Activated CD4-positive, alpha-beta memory T cell treated with anti-CD3 and anti-CD28 coated beads, Interleukin-2, amount 10 ng/mL, durations not matched to agents 7 days and 5 days (primary cell): ENCODE data around the gene MCC. TPM values are rescaled to one million over a fixed set of nuclear protein-coding genes. Genes with fewer than 3 reads are reported as not detected.

Source experiments
- CTCF ChIA-PET: fragments of 350-600 bp; sonication (Branson Sonifier 250); formaldehyde crosslinking; loops from one replicate; lab custom pipeline; 2021; ENCODE audit warnings: antibody characterized with exemption, inconsistent platforms; lab: Charles Lee
- POLR2A ChIA-PET: fragments of 350-600 bp; sonication (Branson Sonifier 250); formaldehyde crosslinking; loops from one replicate; lab custom pipeline; 2021; ENCODE audit warnings: antibody characterized with exemption; lab: Charles Lee
- DNase-seq: peaks from one replicate; pipeline ENCODE4 v3.0.0-alpha.2; 2020
- H3K27ac Mint-ChIP-seq: one replicate; pipeline ENCODE4 v1.8.0; 2021; ENCODE audit warnings: mild to moderate bottlenecking, mixed read lengths
- H3K27me3 Mint-ChIP-seq: one replicate; pipeline ENCODE4 v1.8.0; 2021; ENCODE audit warnings: mixed read lengths
- H3K36me3 Mint-ChIP-seq: one replicate; pipeline ENCODE4 v1.8.0; 2021; ENCODE audit warnings: low read depth, mixed read lengths
- H3K4me1 Mint-ChIP-seq: one replicate; pipeline ENCODE4 v1.8.0; 2021; ENCODE audit warnings: mixed read lengths
- H3K4me3 Mint-ChIP-seq: one replicate; pipeline ENCODE4 v1.8.0; 2021; ENCODE audit warnings: mild to moderate bottlenecking, mixed read lengths
- H3K9me3 Mint-ChIP-seq: one replicate; pipeline ENCODE4 v1.8.0; 2021; ENCODE audit warnings: mixed read lengths
- total RNA-seq, 2 experiments: library from RNA; stranded (reverse); gene quantifications; one replicate each; pipeline ENCODE4 v1.2.3, GENCODE V29; 2021

The MCC gene
- 10 to 100 TPM in 1 of 2 experiments, 1 to 10 TPM in 1; 8.6 to 10.4 TPM for total RNA-seq

GRCh38 chr5:113487781-113488644, at the start of gene MCC:
TSS of gene MCC (minus strand) at chr5:113488453.
- POLR2A ChIA-PET: interaction anchor here (1.3 to 1.7 kb wide), 2 partner anchors 7 to 25 kb away, joined by 3 to 6 read pairs; partner anchors contain the start of gene YTHDC2
- H3K27ac Mint-ChIP-seq: no peak within 1 kb of the TSS
- peaks cover 14% of the 10 kb centered on the region for H3K36me3 Mint-ChIP-seq
- peaks cover 73% of the 10 kb centered on the region for H3K27me3 Mint-ChIP-seq
- peaks cover 18% of the 10 kb centered on the region for H3K9me3 Mint-ChIP-seq
- H3K4me3 Mint-ChIP-seq: peak within 1 kb of the TSS; percentile 64
- peak; percentile 40 for DNase-seq
- peaks cover 26% of the 10 kb centered on the region for H3K4me1 Mint-ChIP-seq
- CTCF ChIA-PET: interaction anchor here (0.7 to 3.1 kb wide), 5 partner anchors 23 to 151 kb away, joined by 3 to 8 read pairs (median 5); no protein-coding TSS in a partner anchor

DNA sequence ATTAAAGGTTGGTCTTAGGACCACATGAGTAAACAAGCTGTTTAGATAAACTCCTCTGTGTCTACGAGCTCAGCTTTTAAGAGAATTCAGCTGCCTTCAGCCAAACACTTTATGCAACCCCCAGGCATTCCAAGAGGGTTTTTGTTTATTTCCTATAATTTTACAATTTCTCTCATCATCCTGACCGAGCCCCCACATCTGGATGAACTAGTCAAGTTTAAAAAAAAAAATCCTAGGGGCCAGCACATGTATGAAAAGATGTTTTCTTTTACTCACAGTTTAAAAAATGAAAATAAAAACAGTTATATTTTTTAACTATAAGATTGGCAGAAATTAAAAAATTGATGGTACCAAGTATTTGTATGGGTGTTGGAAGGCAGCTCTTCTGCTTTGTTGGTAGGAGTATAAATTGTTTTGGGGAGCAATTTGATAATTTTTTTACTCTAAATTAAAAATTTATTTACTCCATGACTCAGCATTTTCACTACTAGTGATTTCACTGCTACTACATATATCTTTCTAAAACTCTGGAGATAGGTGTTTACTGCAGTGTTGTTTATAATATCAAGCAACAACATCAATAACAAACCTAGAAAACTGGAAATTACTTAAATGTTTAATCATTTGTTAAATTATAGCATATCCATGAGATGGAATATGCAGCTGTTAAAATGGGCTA, 43.4 kb upstream of the MCC start:
- no peak overlapping the region for H3K4me3 Mint-ChIP-seq
- no peaks in the 10 kb centered on the region for H3K4me1 Mint-ChIP-seq
- DNase-seq: no peak
- H3K9me3 Mint-ChIP-seq: peaks cover 6% of the 10 kb centered on the region
- peaks cover 49% of the 10 kb centered on the region for H3K36me3 Mint-ChIP-seq
- CTCF ChIA-PET: interaction anchor here (1.2 kb wide), 1 partner anchor 44 kb away, joined by 3 read pairs; the partner anchor contains the start of gene MCC
- no peak overlapping the region for H3K27ac Mint-ChIP-seq
- POLR2A ChIA-PET: no interaction called here
- H3K27me3 Mint-ChIP-seq: no peaks in the 10 kb centered on the region

DNA sequence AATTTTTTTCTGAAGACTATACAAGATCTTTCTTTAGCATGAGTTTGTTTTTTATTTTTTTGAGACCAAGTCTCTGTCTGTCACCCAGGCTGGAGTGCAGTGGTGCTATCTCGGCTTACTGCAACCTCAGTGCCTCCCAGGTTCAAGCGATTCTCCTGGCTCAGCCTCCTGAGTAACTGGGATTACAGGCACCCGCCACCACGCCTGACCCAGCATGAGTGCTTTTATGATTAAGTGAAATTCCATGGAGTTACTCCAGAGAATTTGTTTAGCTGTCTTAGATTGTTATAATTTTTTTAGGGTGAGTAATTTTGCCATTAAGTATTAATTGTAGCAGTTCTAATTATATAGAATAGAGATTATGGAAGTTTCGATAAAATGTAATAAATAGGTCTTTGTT, 39.5 kb upstream of the MCC start:
- POLR2A ChIA-PET: no interaction called here
- no peak for DNase-seq
- Mint-ChIP-seq H3K36me3 (peaks cover 36% of the 10 kb centered on the region), H3K27me3 (no peaks in the 10 kb centered on the region), H3K4me3 (no peak overlapping the region), H3K27ac (no peak overlapping the region), H3K9me3 (peaks cover 6% of the 10 kb centered on the region), H3K4me1 (peaks cover 18% of the 10 kb centered on the region)
- CTCF ChIA-PET: no interaction called here

DNA sequence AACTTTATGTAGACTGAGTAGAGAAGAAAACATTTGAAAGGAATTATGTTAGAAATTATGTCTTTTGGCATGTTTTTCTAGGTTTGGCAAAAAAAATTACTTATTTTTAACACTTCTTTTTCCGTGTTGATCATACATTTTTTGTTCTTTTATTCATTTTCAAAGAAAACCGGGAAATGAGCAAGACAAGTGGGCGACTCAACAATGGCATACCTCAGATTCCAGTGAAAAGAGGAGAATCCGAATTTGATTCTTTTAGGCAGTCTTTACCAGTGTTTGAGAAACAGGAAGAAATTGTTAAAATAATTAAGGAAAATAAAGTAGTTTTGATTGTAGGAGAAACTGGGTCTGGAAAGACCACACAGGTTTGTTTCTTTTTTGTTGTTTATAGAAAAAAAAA, 38.2 kb upstream of the MCC start:
- Mint-ChIP-seq H3K4me1 (peaks cover 19% of the 10 kb centered on the region), H3K4me3 (no peak overlapping the region), H3K9me3 (peaks cover 6% of the 10 kb centered on the region), H3K27ac (no peak overlapping the region), H3K27me3 (no peaks in the 10 kb centered on the region), H3K36me3 (peaks cover 36% of the 10 kb centered on the region)
- no peak for DNase-seq
- CTCF ChIA-PET: interaction anchor here (1.4 kb wide), 1 partner anchor 13 kb away, joined by 6 read pairs; the partner anchor contains the start of gene YTHDC2
- POLR2A ChIA-PET: interaction anchor here (1.5 kb wide), 1 partner anchor 13 kb away, joined by 12 read pairs; the partner anchor contains the start of gene YTHDC2

GRCh38 chr5:113524927-113525326, 36.7 kb upstream of the MCC start:
- Mint-ChIP-seq H3K27ac (peak overlapping the region; percentile 64), H3K27me3 (no peaks in the 10 kb centered on the region), H3K4me1 (peaks cover 31% of the 10 kb centered on the region), H3K36me3 (peaks cover 34% of the 10 kb centered on the region), H3K4me3 (no peak overlapping the region), H3K9me3 (no peaks in the 10 kb centered on the region)
- CTCF ChIA-PET: interaction anchor here (1.1 to 1.4 kb wide), 3 partner anchors 11 to 190 kb away, joined by 3 to 6 read pairs (median 4); partner anchors contain the start of gene YTHDC2
- POLR2A ChIA-PET: interaction anchor here (0.5 to 1.5 kb wide), 4 partner anchors 11 to 1372 kb away, joined by 3 to 12 read pairs (median 3); partner anchors contain the start of gene YTHDC2
- DNase-seq: no peak

- ChIA-PET POLR2A (interaction anchor here (1.7 kb wide), 1 partner anchor 9 kb away, joined by 10 read pairs; the partner anchor contains the start of gene YTHDC2), CTCF (no interaction called here)
- no peak overlapping the region for H3K4me3 Mint-ChIP-seq
Observed at GRCh38 chr5:113523168-113523567, 34.9 kb upstream of the MCC start.

DNA sequence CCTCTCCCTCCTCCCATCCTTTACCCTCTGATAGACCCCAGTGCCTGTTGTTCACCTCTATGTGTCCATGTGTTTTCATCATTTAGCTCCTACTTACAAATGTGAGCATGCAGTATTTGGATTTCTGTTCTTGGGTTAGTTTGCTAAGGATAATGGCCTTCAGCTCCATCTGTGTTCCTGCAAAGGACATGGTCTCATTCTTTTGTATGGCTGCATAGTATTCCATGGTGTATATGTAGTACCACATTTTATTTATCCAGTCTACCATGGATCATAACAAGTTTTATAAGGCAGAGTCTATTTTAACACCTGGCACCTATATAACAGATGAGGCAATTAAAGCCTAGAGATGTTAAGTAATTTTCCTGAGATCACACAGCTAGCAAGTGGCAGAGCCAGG, 32.6 kb upstream of the MCC start:
- no peak overlapping the region for H3K4me3 Mint-ChIP-seq
- no peaks in the 10 kb centered on the region for H3K27me3 Mint-ChIP-seq
- peaks cover 39% of the 10 kb centered on the region for H3K36me3 Mint-ChIP-seq
- ChIA-PET CTCF (interaction anchor here (0.7 kb wide), 1 partner anchor 71 kb away, joined by 4 read pairs; no protein-coding TSS in a partner anchor), POLR2A (interaction anchor here (1.8 kb wide), 1 partner anchor 7 kb away, joined by 7 read pairs; the partner anchor contains the start of gene YTHDC2)
- no peaks in the 10 kb centered on the region for H3K9me3 Mint-ChIP-seq
- no peak for DNase-seq
- H3K4me1 Mint-ChIP-seq: peaks cover 42% of the 10 kb centered on the region
- H3K27ac Mint-ChIP-seq: no peak overlapping the region

More at GRCh38 chr5:113523168-113523567, 34.9 kb upstream of the MCC start:
- Mint-ChIP-seq H3K9me3 (no peaks in the 10 kb centered on the region), H3K27me3 (no peaks in the 10 kb centered on the region), H3K4me1 (peaks cover 35% of the 10 kb centered on the region), H3K36me3 (peaks cover 33% of the 10 kb centered on the region), H3K27ac (no peak overlapping the region)
- DNase-seq: no peak

DNA sequence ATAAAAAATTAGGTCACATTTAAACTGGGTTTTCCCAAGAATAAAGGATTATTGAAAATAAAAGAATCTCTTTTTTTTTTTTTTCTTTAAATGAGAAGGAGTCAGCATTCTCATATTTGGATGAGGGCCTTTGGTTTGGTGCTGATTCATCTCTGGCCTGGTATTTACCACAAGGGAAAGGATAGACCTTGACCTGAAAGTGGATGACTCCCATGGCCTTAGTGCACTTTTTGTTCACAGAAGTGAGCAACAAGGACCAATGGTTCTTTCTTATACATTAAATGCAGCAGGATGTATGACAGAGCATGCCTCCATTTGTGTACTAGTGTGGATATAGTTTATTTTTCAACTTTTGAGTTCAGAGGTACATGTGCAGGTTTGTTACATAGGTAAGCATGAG, 32.2 kb upstream of the MCC start:
- H3K27ac Mint-ChIP-seq: no peak overlapping the region
- H3K36me3 Mint-ChIP-seq: peaks cover 38% of the 10 kb centered on the region
- DNase-seq: peak; percentile 22
- H3K9me3 Mint-ChIP-seq: no peaks in the 10 kb centered on the region
- peaks cover 44% of the 10 kb centered on the region for H3K4me1 Mint-ChIP-seq
- CTCF ChIA-PET: no interaction called here
- no peak overlapping the region for H3K4me3 Mint-ChIP-seq
- POLR2A ChIA-PET: no interaction called here
- H3K27me3 Mint-ChIP-seq: no peaks in the 10 kb centered on the region

DNA sequence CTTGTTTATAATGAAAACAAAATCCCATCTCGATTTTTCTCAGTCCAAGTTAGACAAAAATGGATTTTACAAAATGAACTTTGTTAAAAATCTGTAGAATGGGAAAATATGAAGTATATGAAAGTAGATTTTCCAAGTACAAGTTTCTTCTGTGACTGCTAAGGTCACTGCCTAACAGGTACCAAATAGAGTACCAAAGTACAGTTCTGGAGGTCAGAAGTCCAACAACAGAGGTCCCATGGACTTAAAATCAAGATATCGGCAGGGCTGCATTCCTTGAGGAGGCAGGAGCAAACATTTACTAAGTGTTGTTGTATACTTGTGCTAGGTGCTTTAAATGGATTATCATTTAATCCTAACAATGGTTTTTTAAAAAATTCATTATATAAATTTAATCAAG, 31.2 kb upstream of the MCC start:
- CTCF ChIA-PET: no interaction called here
- Mint-ChIP-seq H3K27me3 (no peaks in the 10 kb centered on the region), H3K27ac (no peak overlapping the region), H3K4me1 (peaks cover 42% of the 10 kb centered on the region), H3K4me3 (no peak overlapping the region), H3K9me3 (no peaks in the 10 kb centered on the region), H3K36me3 (peaks cover 37% of the 10 kb centered on the region)
- no peak for DNase-seq
- POLR2A ChIA-PET: no interaction called here

- Mint-ChIP-seq H3K27me3 (no peaks in the 10 kb centered on the region), H3K9me3 (no peaks in the 10 kb centered on the region), H3K4me1 (peaks cover 42% of the 10 kb centered on the region), H3K36me3 (peaks cover 37% of the 10 kb centered on the region), H3K4me3 (no peak overlapping the region), H3K27ac (no peak overlapping the region)
- CTCF ChIA-PET: no interaction called here
- POLR2A ChIA-PET: no interaction called here
- no peak for DNase-seq
Observed at GRCh38 chr5:113518884-113519283, 30.6 kb upstream of the MCC start.

DNA sequence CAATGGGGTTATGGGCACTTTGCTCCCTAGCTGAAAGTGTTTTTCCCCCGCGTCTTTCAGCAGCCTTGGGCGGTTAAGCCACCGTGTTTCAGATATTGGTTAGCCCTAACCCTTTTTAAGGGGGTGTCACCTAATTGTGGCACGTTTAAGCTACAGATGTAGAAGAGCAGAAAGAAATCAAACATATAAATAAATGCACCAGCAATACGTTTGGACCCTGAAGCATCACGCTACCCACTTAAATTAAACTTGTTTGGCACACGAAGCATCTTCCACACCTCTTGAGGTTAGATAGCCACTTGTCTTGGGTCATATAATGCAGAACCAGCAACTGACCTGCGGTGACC, 26.0 kb upstream of the MCC start:
- H3K4me3 Mint-ChIP-seq: peak overlapping the region; percentile 86
- H3K9me3 Mint-ChIP-seq: no peaks in the 10 kb centered on the region
- peak overlapping the region; percentile 76 for H3K27ac Mint-ChIP-seq
- POLR2A ChIA-PET: interaction anchor here (0.8 to 2.3 kb wide), 14 partner anchors 7 to 637 kb away, joined by 3 to 12 read pairs (median 4); partner anchors contain the start of gene MCC
- CTCF ChIA-PET: interaction anchor here (0.9 to 7.3 kb wide), 8 partner anchors 11 to 414 kb away, joined by 3 to 118 read pairs (median 4); no protein-coding TSS in a partner anchor
- peaks cover 25% of the 10 kb centered on the region for H3K4me1 Mint-ChIP-seq
- no peak for DNase-seq
- H3K27me3 Mint-ChIP-seq: peaks cover 9% of the 10 kb centered on the region
- peaks cover 14% of the 10 kb centered on the region for H3K36me3 Mint-ChIP-seq
